ENCODE results near the gene CPN2. TPM values are rescaled to one million over a fixed set of nuclear protein-coding genes. Genes with fewer than 3 reads are reported as not detected.

Gene CPN2
- total and polyA plus RNA-seq, 2 of the 8 experiments (the other 6 are each of a cell fraction or from before 2014, with no cell fraction given): 0.03 TPM; not detected in 1

DNA sequence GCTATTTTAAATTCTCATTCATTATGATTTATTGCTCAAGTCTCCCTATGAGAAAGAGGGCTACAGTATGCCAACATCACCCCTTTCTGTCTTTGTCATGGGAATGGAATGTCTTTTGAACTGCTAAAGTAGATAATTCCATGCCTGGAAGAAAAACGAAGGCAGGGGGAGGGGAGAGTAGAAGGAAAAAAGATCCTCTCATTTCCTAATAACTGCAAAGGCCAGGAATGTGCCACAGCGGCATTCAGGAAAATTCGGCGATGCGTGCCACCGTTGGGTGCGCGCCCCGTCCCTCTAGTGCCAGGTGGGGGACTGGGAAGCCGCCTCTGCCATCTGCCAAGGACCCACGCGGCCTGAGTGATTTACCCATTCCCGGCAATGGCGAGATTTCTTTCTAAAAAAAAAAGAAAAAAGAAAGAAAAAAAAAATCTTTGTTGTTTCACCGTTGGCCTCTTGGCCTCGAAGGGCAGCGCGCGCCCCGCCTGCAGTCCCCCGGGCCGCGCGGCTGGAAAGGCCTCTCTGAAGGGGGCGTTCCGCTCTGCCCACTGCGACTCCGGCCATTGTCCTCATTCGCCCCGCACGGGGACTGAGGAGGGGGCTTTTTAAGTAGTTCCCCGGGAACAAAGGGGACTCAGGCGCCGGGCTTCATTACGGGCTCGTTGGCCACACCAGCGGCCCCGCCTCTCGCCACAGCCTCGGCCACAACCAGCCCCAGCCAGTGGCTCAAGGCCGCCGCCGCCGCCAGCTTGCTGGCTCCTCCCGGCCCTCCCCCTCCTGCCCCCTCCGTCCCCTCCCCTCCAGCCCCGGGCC is 54.5 kb downstream of the CPN2 start (continued):
- TF ChIP-seq FOSL1 (IDR thresholded peaks at IDR 0.05; ENCODE audit: insufficient read depth, low read depth, low read length) (no peak), POU5F1 (IDR thresholded peaks at IDR 0.05; ENCODE audit: low read depth, low read length) (no peak), TCF12 (IDR thresholded peaks at IDR 0.05; ENCODE audit: low read depth, low read length) (no peak), CBX8 (IDR thresholded peaks at IDR 0.05; ENCODE audit: borderline replicate concordance, low read depth, low read length) (no peak), CHD1 (IDR thresholded peaks at IDR 0.05; ENCODE audit: low read depth, low read length) (no peak), KDM5A (IDR thresholded peaks at IDR 0.05; ENCODE audit: low read length) (no peak), EP300 (IDR thresholded peaks at IDR 0.05; ENCODE audit: borderline replicate concordance in 1 of 2, low read depth in 2 of 2, low read length in 2 of 2) (no peak; a peak in 1 of 3 replicates), MAFK (IDR thresholded peaks at IDR 0.05; ENCODE audit: low read depth, low read length) (no peak)
- TF ChIP-seq, protein P1, sequence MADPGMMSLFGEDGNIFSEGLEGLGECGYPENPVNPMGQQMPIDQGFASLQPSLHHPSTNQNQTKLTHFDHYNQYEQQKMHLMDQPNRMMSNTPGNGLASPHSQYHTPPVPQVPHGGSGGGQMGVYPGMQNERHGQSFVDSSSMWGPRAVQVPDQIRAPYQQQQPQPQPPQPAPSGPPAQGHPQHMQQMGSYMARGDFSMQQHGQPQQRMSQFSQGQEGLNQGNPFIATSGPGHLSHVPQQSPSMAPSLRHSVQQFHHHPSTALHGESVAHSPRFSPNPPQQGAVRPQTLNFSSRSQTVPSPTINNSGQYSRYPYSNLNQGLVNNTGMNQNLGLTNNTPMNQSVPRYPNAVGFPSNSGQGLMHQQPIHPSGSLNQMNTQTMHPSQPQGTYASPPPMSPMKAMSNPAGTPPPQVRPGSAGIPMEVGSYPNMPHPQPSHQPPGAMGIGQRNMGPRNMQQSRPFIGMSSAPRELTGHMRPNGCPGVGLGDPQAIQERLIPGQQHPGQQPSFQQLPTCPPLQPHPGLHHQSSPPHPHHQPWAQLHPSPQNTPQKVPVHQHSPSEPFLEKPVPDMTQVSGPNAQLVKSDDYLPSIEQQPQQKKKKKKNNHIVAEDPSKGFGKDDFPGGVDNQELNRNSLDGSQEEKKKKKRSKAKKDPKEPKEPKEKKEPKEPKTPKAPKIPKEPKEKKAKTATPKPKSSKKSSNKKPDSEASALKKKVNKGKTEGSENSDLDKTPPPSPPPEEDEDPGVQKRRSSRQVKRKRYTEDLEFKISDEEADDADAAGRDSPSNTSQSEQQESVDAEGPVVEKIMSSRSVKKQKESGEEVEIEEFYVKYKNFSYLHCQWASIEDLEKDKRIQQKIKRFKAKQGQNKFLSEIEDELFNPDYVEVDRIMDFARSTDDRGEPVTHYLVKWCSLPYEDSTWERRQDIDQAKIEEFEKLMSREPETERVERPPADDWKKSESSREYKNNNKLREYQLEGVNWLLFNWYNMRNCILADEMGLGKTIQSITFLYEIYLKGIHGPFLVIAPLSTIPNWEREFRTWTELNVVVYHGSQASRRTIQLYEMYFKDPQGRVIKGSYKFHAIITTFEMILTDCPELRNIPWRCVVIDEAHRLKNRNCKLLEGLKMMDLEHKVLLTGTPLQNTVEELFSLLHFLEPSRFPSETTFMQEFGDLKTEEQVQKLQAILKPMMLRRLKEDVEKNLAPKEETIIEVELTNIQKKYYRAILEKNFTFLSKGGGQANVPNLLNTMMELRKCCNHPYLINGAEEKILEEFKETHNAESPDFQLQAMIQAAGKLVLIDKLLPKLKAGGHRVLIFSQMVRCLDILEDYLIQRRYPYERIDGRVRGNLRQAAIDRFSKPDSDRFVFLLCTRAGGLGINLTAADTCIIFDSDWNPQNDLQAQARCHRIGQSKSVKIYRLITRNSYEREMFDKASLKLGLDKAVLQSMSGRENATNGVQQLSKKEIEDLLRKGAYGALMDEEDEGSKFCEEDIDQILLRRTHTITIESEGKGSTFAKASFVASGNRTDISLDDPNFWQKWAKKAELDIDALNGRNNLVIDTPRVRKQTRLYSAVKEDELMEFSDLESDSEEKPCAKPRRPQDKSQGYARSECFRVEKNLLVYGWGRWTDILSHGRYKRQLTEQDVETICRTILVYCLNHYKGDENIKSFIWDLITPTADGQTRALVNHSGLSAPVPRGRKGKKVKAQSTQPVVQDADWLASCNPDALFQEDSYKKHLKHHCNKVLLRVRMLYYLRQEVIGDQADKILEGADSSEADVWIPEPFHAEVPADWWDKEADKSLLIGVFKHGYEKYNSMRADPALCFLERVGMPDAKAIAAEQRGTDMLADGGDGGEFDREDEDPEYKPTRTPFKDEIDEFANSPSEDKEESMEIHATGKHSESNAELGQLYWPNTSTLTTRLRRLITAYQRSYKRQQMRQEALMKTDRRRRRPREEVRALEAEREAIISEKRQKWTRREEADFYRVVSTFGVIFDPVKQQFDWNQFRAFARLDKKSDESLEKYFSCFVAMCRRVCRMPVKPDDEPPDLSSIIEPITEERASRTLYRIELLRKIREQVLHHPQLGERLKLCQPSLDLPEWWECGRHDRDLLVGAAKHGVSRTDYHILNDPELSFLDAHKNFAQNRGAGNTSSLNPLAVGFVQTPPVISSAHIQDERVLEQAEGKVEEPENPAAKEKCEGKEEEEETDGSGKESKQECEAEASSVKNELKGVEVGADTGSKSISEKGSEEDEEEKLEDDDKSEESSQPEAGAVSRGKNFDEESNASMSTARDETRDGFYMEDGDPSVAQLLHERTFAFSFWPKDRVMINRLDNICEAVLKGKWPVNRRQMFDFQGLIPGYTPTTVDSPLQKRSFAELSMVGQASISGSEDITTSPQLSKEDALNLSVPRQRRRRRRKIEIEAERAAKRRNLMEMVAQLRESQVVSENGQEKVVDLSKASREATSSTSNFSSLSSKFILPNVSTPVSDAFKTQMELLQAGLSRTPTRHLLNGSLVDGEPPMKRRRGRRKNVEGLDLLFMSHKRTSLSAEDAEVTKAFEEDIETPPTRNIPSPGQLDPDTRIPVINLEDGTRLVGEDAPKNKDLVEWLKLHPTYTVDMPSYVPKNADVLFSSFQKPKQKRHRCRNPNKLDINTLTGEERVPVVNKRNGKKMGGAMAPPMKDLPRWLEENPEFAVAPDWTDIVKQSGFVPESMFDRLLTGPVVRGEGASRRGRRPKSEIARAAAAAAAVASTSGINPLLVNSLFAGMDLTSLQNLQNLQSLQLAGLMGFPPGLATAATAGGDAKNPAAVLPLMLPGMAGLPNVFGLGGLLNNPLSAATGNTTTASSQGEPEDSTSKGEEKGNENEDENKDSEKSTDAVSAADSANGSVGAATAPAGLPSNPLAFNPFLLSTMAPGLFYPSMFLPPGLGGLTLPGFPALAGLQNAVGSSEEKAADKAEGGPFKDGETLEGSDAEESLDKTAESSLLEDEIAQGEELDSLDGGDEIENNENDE (IDR thresholded peaks at IDR 0.05; ENCODE audit: insufficient replicate concordance, low read length): no peak
- TF ChIP-seq, protein P2, sequence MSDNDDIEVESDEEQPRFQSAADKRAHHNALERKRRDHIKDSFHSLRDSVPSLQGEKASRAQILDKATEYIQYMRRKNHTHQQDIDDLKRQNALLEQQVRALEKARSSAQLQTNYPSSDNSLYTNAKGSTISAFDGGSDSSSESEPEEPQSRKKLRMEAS (IDR thresholded peaks at IDR 0.05): no peak; the same call in 1 of the 2 replicates

Data from H1 (cell line).